HepG2 (cell line): Measurements from ENCODE around the gene CADPS. TPM values are rescaled to one million over a fixed set of nuclear protein-coding genes. Genes with fewer than 3 reads are reported as not detected.

ENCODE experiments used
- ATAC-seq: fragments of 200-7000 bp; cut with Tn5 transposase; 3 replicates; pipeline ENCODE4 v1.9.1; 2020; ENCODE audit warnings: mild to moderate bottlenecking, moderate library complexity
- BruUV-seq: library from RNA; stranded (reverse); fragments of 400-500 nt; replicated peaks from 2 replicates; lab custom pipeline; 2021; lab: Mats Ljungman, UMichigan
- CTCF ChIA-PET: fragments of 300-600 bp; formaldehyde crosslinking; extraction: SDS; loops from one replicate; lab custom pipeline; 2021; ENCODE audit warnings: low total read pairs, inconsistent platforms, low intra/inter-chr PET ratio; lab: Yijun Ruan, JAX
- POLR2A ChIA-PET: fragments of 350-600 bp; sonication (Branson Sonifier 250); formaldehyde crosslinking; loops from one replicate; lab custom pipeline; 2020; ENCODE audit warnings: antibody characterized with exemption, inconsistent platforms; lab: Yijun Ruan, JAX
- DNase-seq: peaks from one replicate; pipeline ENCODE4 v3.0.0-alpha.2; 2015; ENCODE audit warnings: low spot score
- FAIRE-seq: peaks from 3 replicates; lab custom pipeline; 2011; peaks lifted over from hg19 to GRCh38; lab: Jason Lieb, UNC
- H2AFZ ChIP-seq: one replicate; pipeline ENCODE4 v1.6.1; 2011; ENCODE audit warnings: low read length, inconsistent platforms
- H3K27ac ChIP-seq: fragments of 300-600 bp; 3 replicates; pipeline ENCODE4 v1.8.0; 2011; ENCODE audit warnings: mixed run types, mild to moderate bottlenecking, mixed read lengths, low read length, inconsistent platforms; ENCODE audit not compliant: insufficient read depth; ENCODE audit errors: extremely low read length
- H3K27me3 ChIP-seq, 2 experiments: fragments of 200-600 bp in 1 of 2; 2 replicates in 1 of 2; 3 replicates in 1 of 2; pipeline versions ENCODE4 v1.6.0 to v1.8.0; 2011; ENCODE audit warnings: low read length in 2 of 2, mild to moderate bottlenecking in 2 of 2, moderate library complexity in 2 of 2, inconsistent platforms in 1 of 2; ENCODE audit not compliant: insufficient read depth in 2 of 2, control insufficient read depth in 1 of 2
- H3K36me3 ChIP-seq, 2 experiments: fragments of 200-600 bp in 1 of 2; replicated peaks in 1 of 2; 2 replicates in 1 of 2; 3 replicates in 1 of 2; pipeline versions ENCODE4 v1.5.1 to v1.8.0; 2011; ENCODE audit warnings: low read length in 2 of 2, inconsistent platforms in 1 of 2; ENCODE audit not compliant: insufficient read depth in 2 of 2, control insufficient read depth in 1 of 2
- H3K4me1 ChIP-seq: 2 replicates; pipeline ENCODE4 v1.5.1; 2012; ENCODE audit warnings: low read length, inconsistent platforms; ENCODE audit not compliant: insufficient read depth
- H3K4me2 ChIP-seq: 2 replicates; pipeline ENCODE4 v1.6.0; 2011; ENCODE audit warnings: low read depth, low read length, inconsistent platforms
- H3K4me3 ChIP-seq, 3 experiments: fragments of 200-600 bp in 1 of 3; sonication (generic), shearing (Covaris generic) in 1 of 3; replicated peaks in 1 of 3; 2 replicates each; pipeline ENCODE4 v1.5.1; 2011 to 2016; ENCODE audit warnings: low read length in 3 of 3, inconsistent platforms in 2 of 3, low read depth in 2 of 3, mild to moderate bottlenecking in 2 of 3, control low read depth in 1 of 3, mixed read lengths in 1 of 3; ENCODE audit not compliant: insufficient read depth in 1 of 3
- H3K79me2 ChIP-seq: one replicate; pipeline ENCODE4 v1.6.1; 2011; ENCODE audit warnings: low read length, inconsistent platforms; ENCODE audit not compliant: insufficient read depth
- H3K9ac ChIP-seq: 2 replicates; pipeline ENCODE4 v1.6.0; 2011; ENCODE audit warnings: mild to moderate bottlenecking, low read depth, low read length, inconsistent platforms; ENCODE audit not compliant: insufficient read depth
- H3K9me3 ChIP-seq: 2 replicates; pipeline ENCODE4 v1.5.1; 2012; ENCODE audit warnings: mild to moderate bottlenecking, low read length
- H4K20me1 ChIP-seq: 2 replicates; pipeline ENCODE4 v1.6.0; 2011; ENCODE audit warnings: inconsistent platforms, mild to moderate bottlenecking, low read length, moderate library complexity; ENCODE audit not compliant: insufficient read depth
- HCFC1 ChIP-seq: fragments of 150-350 bp; IDR thresholded peaks from 2 replicates; pipeline ENCODE4 v1.6.1; 2014; ENCODE audit warnings: low read depth, low read length
- KLF12 ChIP-seq: sonication (generic); formaldehyde crosslinking; IDR thresholded peaks from 2 replicates; pipeline ENCODE4 v1.4.0; 2020; ENCODE audit warnings: missing genetic modification reagents, borderline replicate concordance
- MAFF ChIP-seq: IDR thresholded peaks from 2 replicates; pipeline ENCODE4 v1.6.1; 2011; ENCODE audit warnings: low read depth, low read length, improper control_type of control experiment
- NFE2L2 ChIP-seq: fragments of 150-350 bp; IDR thresholded peaks from 2 replicates; pipeline ENCODE4 v1.6.1; 2014; ENCODE audit warnings: low read length
- PRDM4 ChIP-seq: sonication (generic); formaldehyde crosslinking; IDR thresholded peaks from 2 replicates; pipeline ENCODE4 v1.9.0; 2021; ENCODE audit warnings: missing genetic modification reagents, borderline replicate concordance
- SALL1 ChIP-seq: sonication (generic); formaldehyde crosslinking; IDR thresholded peaks from 2 replicates; pipeline ENCODE4 v1.8.0; 2022; ENCODE audit warnings: mild to moderate bottlenecking, missing genetic modification reagents
- SNAPC5 ChIP-seq: sonication (generic); formaldehyde crosslinking; IDR thresholded peaks from 2 replicates; pipeline ENCODE4 v1.8.1; 2023; ENCODE audit warnings: mild to moderate bottlenecking, missing genetic modification reagents, borderline replicate concordance
- SRF ChIP-seq: IDR thresholded peaks from 2 replicates; pipeline ENCODE4 v1.6.1; 2011; ENCODE audit warnings: mild to moderate bottlenecking, low read depth, low read length, moderate library complexity
- TBX2 ChIP-seq: sonication (generic); formaldehyde crosslinking; IDR thresholded peaks from 2 replicates; pipeline ENCODE4 v1.5.0; 2020; ENCODE audit warnings: missing genetic modification reagents, mild to moderate bottlenecking, borderline replicate concordance
- ZBTB44 ChIP-seq: sonication (generic); formaldehyde crosslinking; IDR thresholded peaks from 2 replicates; pipeline ENCODE4 v1.4.0; 2020; ENCODE audit warnings: missing genetic modification reagents
- ZFP82 ChIP-seq: sonication (generic); formaldehyde crosslinking; IDR thresholded peaks from 2 replicates; pipeline ENCODE4 v1.5.1; 2020; ENCODE audit warnings: mild to moderate bottlenecking, missing genetic modification reagents, borderline replicate concordance
- ZNF30 ChIP-seq: sonication (generic); formaldehyde crosslinking; IDR thresholded peaks from 2 replicates; pipeline ENCODE4 v1.5.0; 2020; ENCODE audit warnings: mild to moderate bottlenecking, missing genetic modification reagents
- ZNF354B ChIP-seq: sonication (generic); formaldehyde crosslinking; IDR thresholded peaks from 2 replicates; pipeline ENCODE4 v1.8.0; 2022; ENCODE audit warnings: mild to moderate bottlenecking, missing genetic modification reagents
- ZNF570 ChIP-seq: sonication (generic); formaldehyde crosslinking; IDR thresholded peaks from 2 replicates; pipeline ENCODE4 v1.4.0; 2020; ENCODE audit warnings: mild to moderate bottlenecking, missing genetic modification reagents, borderline replicate concordance
- ZNF609 ChIP-seq: sonication (generic); formaldehyde crosslinking; IDR thresholded peaks from 2 replicates; pipeline ENCODE4 v1.4.0; 2020; ENCODE audit warnings: mild to moderate bottlenecking, missing genetic modification reagents, borderline replicate concordance
- WGBS: methylation state at CpG from one replicate; pipeline ENCODE4 v1.1.6; 2017; ENCODE audit warnings: low lambda C conversion rate; 5-methylcytosine and 5-hydroxymethylcytosine counted together
- in situ Hi-C: cut with HindIII; loops from 2 replicates; pipeline ENCODE4 v1.10.0; 2017; ENCODE audit warnings: low pct_unique_long_range_greater_than_20kb; ENCODE audit not compliant: extremely low pct_ligation_motif_present
- intact Hi-C: fragments of 100-400 bp; cut with micrococcal nuclease; formaldehyde crosslinking; loops from one replicate; pipeline ENCODE4 v1.10.0; 2022; ENCODE audit not compliant: unreplicated experiment
- polyA plus RNA-seq, 8 experiments: library from polyadenylated mRNA; depleted of rRNA in 3 of 8; stranded (reverse) in 7 of 8; unstranded in 1 of 8; fragments of >200 nt; fragmentation: Illumina TruSeq in 4 of 8; extraction: Trizol in 4 of 8; gene quantifications; 2 replicates each; pipeline versions ENCODE4 v1.2.1 to v1.2.3, GENCODE V29; 2011 to 2016; ENCODE audit warnings: low read depth in 4 of 8, missing spikeins in 1 of 8, mixed read lengths in 1 of 8; ENCODE audit not compliant: insufficient read depth in 1 of 8
- total RNA-seq, 5 experiments: library from RNA; depleted of rRNA; stranded (reverse); fragments of >200 nt; fragmentation: Illumina TruSeq; extraction: Trizol; gene quantifications; 2 replicates each; pipeline ENCODE4 v1.2.3, GENCODE V29; 2016; ENCODE audit warnings: low read depth in 1 of 5
- TF ChIP-seq, protein P1 (sequence below): sonication (generic); formaldehyde crosslinking; IDR thresholded peaks from 2 replicates; pipeline ENCODE4 v1.5.0; 2020; ENCODE audit warnings: missing genetic modification reagents, mild to moderate bottlenecking, borderline replicate concordance

Gene CADPS
- total and polyA plus RNA-seq, 2 of the 13 experiments (the other 11 are each of a cell fraction or from before 2014, with no cell fraction given), result not detected

DNA sequence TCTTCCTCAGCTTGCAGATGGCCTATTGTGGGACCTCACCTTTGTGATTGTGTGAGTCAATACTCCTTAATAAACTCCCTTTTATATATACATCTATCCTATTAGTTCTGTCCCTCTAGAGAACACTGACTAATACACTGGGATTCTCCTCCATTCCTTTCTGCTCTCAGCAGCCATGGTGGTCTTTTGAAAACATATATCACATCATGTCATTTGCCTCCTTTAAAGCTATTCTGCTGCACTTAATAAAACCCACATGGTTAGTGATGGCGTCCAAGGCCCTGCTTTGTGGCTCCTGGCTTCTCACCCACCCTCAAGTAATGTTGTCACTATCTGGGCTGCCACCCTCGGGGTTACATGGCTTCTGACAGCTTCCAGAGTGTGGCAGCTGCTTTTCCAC is 169.5 kb downstream of the CADPS start:
- BruUV-seq, result no TSS peak
- intact Hi-C loops, result no loop called here
- Histone ChIP-seq H3K36me3 (no peaks in the 10 kb centered on the region), H3K27ac (no peak overlapping the region), H3K4me3 (no peak overlapping the region), H3K4me1 (no peaks in the 10 kb centered on the region), H3K79me2 (no peaks in the 10 kb centered on the region), H3K9ac (no peak overlapping the region), H3K27me3 (no peaks in the 10 kb centered on the region), H2AFZ (no peak overlapping the region), H3K4me2 (no peak overlapping the region), H4K20me1 (no peaks in the 10 kb centered on the region), H3K9me3 (no peaks in the 10 kb centered on the region)
- in situ Hi-C loops, result no loop called here
- no peak for FAIRE-seq
- no peak for ATAC-seq
- CTCF ChIA-PET, result no interaction called here
- WGBS, result 0% methylated on average over 2 of the region's 2 CpGs
- DNase-seq, result no peak
- POLR2A ChIA-PET, result no interaction called here
- TF ChIP-seq ZNF354B (CRISPR knock-in tag) (no peak), HCFC1 (no peak), SNAPC5 (CRISPR knock-in tag) (no peak), ZNF609 (no peak), TBX2 (CRISPR knock-in tag) (no peak), ZNF570 (no peak), SALL1 (CRISPR knock-in tag) (no peak), PRDM4 (no peak), KLF12 (CRISPR knock-in tag) (no peak), ZBTB44 (CRISPR knock-in tag) (no peak), SRF (no peak), MAFF (no peak), ZNF30 (CRISPR knock-in tag) (no peak), NFE2L2 (no peak), ZFP82 (CRISPR knock-in tag) (no peak)
- TF ChIP-seq, protein P1, sequence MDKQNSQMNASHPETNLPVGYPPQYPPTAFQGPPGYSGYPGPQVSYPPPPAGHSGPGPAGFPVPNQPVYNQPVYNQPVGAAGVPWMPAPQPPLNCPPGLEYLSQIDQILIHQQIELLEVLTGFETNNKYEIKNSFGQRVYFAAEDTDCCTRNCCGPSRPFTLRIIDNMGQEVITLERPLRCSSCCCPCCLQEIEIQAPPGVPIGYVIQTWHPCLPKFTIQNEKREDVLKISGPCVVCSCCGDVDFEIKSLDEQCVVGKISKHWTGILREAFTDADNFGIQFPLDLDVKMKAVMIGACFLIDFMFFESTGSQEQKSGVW, result no peak
